HG03521 (cell line): ENCODE measurements around the gene SERGEF.

Source experiments
- ATAC-seq: cut with Tn5 transposase; IDR thresholded peaks from one replicate; pipeline ENCODE4 v1.9.1; 2021; ENCODE audit warnings: mild to moderate bottlenecking, moderate library complexity; ENCODE audit not compliant: unreplicated experiment

SERGEF gene

GRCh38 chr11:18012906-18013781 lies at the start of gene SERGEF:
Gene SERGEF, minus strand, starts transcription at chr11:18013047. Its CDS starts 37 bp downstream, at chr11:18013010.
- ATAC-seq, result peak; percentile 94

- ATAC-seq, result no peak
These were observed 48.5 kb upstream of the SERGEF start for GRCh38 chr11:18061351-18061750.

GRCh38 chr11:18056561-18057181 lies 43.8 kb upstream of the SERGEF start:
- no peak for ATAC-seq

DNA sequence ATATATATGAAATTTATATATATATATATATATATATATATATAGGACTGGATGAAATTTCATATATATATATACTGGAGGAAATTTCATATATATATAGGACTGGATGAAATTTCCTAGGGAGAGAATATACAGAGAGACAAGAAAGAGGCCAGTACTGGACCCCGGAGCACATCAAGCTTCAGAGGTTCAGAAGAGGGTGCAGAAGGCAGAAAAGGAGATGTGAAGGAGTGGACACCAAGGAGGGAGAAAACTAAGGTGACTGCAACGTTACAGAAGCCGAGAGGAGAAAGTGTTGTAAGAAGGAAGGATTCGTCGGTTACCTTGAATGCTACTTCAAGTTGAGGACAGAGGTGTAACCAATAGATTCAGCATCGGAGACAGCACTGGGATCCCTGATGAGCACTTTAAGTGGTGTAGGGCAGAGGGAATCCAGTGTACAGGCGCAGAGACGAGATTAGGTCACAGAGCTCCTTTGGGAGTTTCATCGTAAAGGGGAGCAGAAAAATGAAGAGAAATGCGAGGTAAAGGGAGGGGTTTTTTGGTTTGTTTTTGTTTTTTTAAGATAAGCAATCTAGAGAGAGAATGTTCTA lies 41.8 kb upstream of the SERGEF start:
- ATAC-seq, result no peak

- ATAC-seq, result no peak
These were observed 38.0 kb upstream of the SERGEF start for GRCh38 chr11:18050848-18051247.

DNA sequence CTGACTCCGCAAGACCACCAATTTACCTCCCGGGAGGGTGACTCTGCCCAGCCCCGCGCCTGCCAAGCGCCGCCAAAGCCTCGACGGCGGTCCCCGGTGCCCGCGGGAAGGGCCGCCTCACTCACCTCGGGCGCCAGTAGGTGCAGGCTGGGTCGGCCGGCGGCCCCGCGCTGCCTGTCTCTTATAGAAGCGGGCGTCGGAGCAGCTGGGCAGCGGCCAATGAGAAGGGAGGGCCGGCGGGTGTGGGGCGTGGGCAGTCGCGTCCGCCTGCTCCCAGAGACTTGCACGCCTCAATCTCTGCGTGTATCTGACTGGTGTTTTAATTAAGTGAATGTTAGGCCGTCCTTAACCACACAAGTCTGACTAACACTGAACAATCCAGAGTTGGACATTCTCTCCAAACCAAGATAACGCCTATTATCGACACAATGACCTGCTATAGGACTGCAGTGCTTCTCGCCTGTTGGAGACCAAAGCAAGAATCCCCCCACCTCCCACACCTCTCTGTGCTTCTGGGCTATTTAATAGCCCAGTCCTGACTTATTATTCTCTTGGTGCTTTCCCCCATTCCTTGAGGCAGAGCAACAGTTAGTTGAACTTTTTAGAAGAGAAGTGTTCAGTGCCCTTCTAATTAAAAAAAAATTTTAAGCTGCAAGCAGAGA lies 33.4 kb upstream of the SERGEF start, which contains the start of gene TPH1:
Gene TPH1, minus strand, starts transcription at position 154 of the 662 bp plus-strand sequence. CDS start 5,507 bp downstream, outside the sequence.
- no peak for ATAC-seq

GRCh38 chr11:18036456-18036855 lies 23.6 kb upstream of the SERGEF start:
- ATAC-seq, result no peak

DNA sequence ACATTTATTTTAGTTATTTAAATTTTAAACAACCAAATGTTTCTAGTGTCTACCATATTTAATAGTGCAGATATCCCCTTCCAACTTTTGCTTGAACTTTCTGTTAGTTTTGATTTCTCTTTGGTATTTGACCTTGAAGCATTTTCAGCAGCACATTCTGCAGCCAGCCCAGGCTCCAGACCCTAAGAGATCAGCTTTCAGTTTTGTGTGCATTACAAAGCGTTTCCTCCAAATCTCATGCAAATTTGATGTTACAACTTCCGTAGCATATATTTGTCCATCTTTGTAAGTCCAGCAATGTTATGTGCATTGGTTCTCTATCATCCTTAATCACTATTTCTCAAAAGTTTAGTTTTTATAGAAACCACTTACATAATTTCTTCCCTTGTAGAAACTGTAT lies 14.6 kb upstream of the SERGEF start:
- ATAC-seq, result no peak

GRCh38 chr11:18022419-18022818 lies 9.6 kb upstream of the SERGEF start:
- no peak for ATAC-seq

DNA sequence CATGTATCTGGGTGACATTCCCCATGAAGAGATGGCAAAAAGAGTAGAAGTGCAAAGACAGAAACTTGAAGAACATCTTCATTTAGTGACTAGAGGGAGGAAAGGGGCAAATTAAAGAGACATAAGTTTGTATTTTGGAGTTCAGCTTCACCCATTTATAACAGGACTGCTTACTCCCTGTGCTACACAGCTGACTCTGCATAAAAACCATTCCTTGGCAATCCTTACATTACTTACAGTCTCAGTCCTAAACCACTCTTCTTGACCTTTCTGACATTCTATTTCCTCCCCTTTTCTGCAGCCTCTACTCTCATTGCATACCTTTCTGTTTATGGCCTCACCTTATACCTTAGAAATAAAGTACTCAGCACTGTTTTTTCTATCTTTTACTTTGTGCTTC lies 6.8 kb upstream of the SERGEF start:
- ATAC-seq, result no peak

GRCh38 chr11:18016789-18017188 lies 3.9 kb upstream of the SERGEF start:
- ATAC-seq, result no peak

- no peak for ATAC-seq
These were observed 2.0 kb upstream of the SERGEF start for GRCh38 chr11:18014876-18015275.

- no peak for ATAC-seq
These were observed 1.1 kb upstream of the SERGEF start for GRCh38 chr11:18013790-18014507.

DNA sequence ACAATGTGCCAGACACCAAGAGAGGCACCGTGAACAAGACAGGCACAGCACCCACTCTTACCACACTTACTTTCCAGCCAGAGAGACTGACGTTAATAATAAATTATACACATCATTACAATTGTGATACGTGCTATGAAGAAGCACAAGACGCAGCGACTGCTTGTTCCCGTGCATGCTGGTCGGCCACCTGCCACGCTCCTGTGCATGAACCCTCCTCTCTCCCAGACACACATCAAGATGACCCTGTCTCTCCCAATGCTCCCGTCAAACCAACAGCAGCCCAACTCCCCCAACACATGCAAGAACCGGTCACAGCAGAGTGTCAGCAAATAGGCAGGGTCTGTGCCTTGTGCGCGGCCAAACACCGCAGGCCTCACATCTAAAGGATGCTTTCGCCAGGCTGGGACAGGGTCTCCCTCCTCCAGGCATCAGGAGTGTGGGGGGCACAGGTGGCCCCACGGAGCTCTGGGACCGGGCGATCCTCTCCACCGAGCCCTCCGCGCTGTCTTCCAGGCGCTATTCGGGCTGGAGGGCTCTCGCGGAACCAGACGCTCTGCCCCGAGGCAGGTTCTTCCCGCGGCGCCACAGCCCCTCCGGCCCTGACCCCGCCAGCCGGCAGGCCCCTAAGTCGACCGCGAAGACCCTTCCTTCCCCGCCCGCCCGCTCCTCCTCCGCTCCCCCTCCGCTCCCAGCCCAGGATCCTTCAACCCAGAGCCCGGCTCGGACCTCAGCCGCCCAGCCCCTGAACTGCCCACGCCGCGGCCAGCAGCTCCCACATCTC lies 533 bp downstream of the SERGEF start:
- ATAC-seq, result no peak

DNA sequence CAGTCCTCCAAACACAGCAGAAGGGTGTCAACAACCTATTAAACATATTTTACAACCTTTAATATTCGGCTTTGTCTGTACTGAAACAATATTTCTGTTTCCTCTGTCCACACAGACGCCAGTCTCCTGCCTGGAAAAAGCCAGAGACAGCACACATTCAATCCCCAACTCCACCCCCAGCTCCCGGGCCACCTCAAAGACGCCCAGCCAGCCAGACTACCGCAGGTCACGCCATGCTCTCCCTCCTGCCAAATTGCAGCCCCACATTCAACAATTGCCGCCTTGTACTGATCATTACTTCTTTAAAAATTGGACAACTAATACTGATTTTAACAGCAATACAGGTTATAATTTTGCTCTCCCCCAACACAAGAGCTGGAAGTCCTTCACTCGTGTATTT lies 1.2 kb downstream of the SERGEF start:
- no peak for ATAC-seq

DNA sequence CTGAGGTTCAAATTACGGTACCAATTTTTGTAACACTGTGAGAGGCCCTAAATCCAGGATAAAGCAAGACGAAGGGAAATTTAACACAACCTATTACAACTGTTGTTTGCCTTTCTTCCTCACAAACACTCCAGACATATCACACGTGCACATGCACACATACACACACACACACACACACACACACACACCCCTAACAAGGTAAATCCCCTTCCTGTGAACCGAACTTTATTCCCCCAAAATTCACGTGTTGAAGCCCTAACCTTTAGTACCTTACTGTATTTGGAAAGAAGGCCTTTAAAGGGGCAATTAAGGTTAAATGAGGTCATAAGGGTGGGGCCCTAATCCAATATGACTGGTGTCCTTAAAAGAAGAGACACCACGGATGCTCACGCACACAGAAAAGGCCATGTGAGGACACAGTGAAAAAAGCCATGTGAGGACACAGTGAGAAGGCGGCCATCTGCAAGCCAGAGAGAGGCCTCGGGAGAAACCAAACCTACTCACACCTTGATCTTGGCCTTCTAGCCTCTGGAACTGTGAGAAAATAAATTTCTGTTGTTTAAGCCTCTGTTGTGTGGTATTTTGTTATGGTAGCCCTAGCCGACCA lies 1.8 kb downstream of the SERGEF start:
- no peak for ATAC-seq

DNA sequence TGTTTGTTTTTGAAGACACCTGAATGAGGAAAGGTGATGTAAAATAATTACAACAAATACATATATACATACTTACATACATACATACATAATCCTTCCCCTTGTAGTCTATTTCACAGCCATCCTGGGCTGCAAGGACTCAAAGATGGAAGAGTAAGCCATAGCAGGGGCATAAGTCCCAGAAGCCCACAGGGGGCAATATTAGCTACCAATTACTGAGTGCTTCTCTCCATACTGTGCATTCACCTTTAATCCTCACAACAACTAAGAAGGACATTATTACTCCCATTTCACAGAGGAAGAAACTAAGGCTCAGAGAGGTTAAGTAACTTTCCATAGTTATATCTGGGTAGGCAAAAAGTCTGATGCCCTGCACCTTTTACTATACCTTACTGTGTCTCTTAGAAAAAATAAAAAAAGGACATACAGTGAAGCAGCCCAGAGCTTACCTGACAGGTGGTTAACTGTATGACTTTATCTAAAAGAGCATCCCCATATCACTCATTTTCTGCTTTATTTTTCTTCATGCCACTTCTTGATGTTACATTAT lies 2.7 kb downstream of the SERGEF start:
- ATAC-seq, result no peak

DNA sequence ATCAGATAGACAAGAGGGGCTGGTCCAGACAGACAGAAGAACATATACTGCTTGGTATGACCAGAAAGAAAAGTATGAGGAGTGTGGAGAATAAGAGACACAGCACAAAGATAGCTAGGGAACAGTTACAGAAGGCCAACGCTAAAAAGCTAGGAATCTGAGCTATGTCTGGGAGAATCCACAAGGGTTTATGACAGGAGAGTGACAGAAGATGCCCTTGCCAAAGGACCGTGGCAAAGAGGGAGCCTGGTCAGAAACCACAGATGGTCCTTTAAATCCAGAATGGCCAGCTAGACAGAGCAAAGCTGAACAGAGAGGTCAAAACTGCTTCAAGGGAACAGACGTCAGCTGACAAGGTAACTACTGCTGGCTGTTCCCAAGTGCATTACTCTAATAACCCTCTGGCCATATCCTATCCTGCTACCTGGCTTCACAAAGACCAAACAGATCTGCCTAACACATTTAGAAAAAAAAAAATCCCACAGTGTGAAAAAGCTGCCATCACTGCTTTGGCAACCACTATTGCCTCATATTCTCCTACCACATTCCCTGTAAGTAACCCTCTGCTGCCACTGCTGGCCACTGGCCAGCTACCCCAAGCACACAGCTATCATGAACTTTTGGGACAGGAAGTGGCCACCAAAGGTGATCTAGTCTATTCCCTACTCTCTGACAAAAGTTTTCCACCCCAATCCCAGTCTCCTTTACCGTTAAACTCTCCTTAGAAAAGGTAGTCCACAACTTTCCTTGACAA lies 7.3 kb downstream of the SERGEF start:
- no peak for ATAC-seq
